ENCODE results near the gene SH3BP4. TPM values are rescaled to one million over a fixed set of nuclear protein-coding genes. Genes with fewer than 3 reads are reported as not detected.

SH3BP4 gene
- total and polyA plus RNA-seq, 2 of the 8 experiments (the other 6 are each of a cell fraction or from before 2014, with no cell fraction given): 28.3 to 35.4 TPM

GRCh38 chr2:234920836-234921235 is 31.0 kb upstream of the SH3BP4 start:
- H4K5ac ChIP-seq (ENCODE audit: insufficient read length, low read depth, low read length): no peak overlapping the region
- H4K8ac ChIP-seq (ENCODE audit: extremely low read depth, insufficient read depth, low read length): no peak overlapping the region
- no peak overlapping the region for H3K4me3 ChIP-seq (ENCODE audit: extremely low read depth in 1 of 4, insufficient read depth in 2 of 4, low read depth in 3 of 4, low read length in 4 of 4)
- H2BK15ac ChIP-seq (ENCODE audit: low read length): no peak overlapping the region
- no peak overlapping the region for H3K9ac ChIP-seq (replicated peaks in 1 of 4; ENCODE audit: extremely low read depth in 1 of 4, low read depth in 3 of 4, low read length in 3 of 4)
- CTCF ChIA-PET (ENCODE audit: partially characterized antibody): no interaction called here
- H3K9me3 ChIP-seq (ENCODE audit: insufficient read depth in 2 of 2, low read depth in 1 of 2, low read length in 1 of 2): no peaks in the 10 kb centered on the region
- H3K56ac ChIP-seq (replicated peaks; ENCODE audit: insufficient read length, low read depth, low read length): no peak overlapping the region
- FAIRE-seq: no peak
- H2BK120ac ChIP-seq (replicated peaks; ENCODE audit: low read depth, low read length): no peak overlapping the region
- H2BK12ac ChIP-seq (ENCODE audit: low read depth, low read length): no peak overlapping the region
- H3K14ac ChIP-seq (ENCODE audit: insufficient read length): no peak overlapping the region
- H2AK5ac ChIP-seq (ENCODE audit: low read depth, low read length): no peak overlapping the region
- H3K18ac ChIP-seq (ENCODE audit: extremely low read depth, low read length): no peak overlapping the region
- no peak overlapping the region for H2AFZ ChIP-seq (ENCODE audit: low read length)
- no peaks in the 10 kb centered on the region for H3K79me1 ChIP-seq (ENCODE audit: low read depth, low read length)
- TF ChIP-seq HDAC2 (IDR thresholded peaks at IDR 0.05; ENCODE audit: borderline replicate concordance in 1 of 2, low read depth in 2 of 2, low read length in 2 of 2) (no peak), POU5F1 (IDR thresholded peaks at IDR 0.05; ENCODE audit: low read depth, low read length) (no peak), RBBP5 (IDR thresholded peaks at IDR 0.05; ENCODE audit: borderline replicate concordance, low read depth, low read length) (no peak), HDAC6 (IDR thresholded peaks at IDR 0.05; ENCODE audit: low read depth, low read length) (no peak), JUND (IDR thresholded peaks at IDR 0.05; ENCODE audit: low read length) (no peak), RXRA (IDR thresholded peaks at IDR 0.05; ENCODE audit: insufficient read depth, low read depth, low read length) (no peak), RAD21 (IDR thresholded peaks at IDR 0.05 in 1 of 2, conservative IDR thresholded peaks at IDR 0.05 in 1 of 2; ENCODE audit: low read depth in 2 of 2, low read length in 2 of 2) (no peak)
- whole genome bisulfite sequencing, 2 experiments (ENCODE audit: extremely low coverage in 1 of 2, insufficient coverage in 1 of 2, insufficient read length in 1 of 2, insufficient replicate concordance in 2 of 2, low coverage in 1 of 2, low lambda C conversion rate in 2 of 2, missing lambda C conversion rate in 1 of 2): 91% methylated on average over 2 of the region's 2 CpGs; no CpG with 5 or more reads in 1 of the 2 experiments
- H4K91ac ChIP-seq (replicated peaks; ENCODE audit: insufficient read length, low read length): no peak overlapping the region
- H3K23me2 ChIP-seq (ENCODE audit: low read depth, low read length): no peaks in the 10 kb centered on the region
- H3K36me3 ChIP-seq (ENCODE audit: control insufficient read depth in 2 of 4, insufficient read depth in 4 of 4, low read length in 3 of 4): no peaks in the 10 kb centered on the region
- H4K20me1 ChIP-seq (replicated peaks in 1 of 2; ENCODE audit: control insufficient read depth in 1 of 2, insufficient read depth in 2 of 2, low read length in 2 of 2): no peaks in the 10 kb centered on the region
- no peaks in the 10 kb centered on the region; a peak in 1 of 7 replicates for H3K27me3 ChIP-seq (replicated peaks in 1 of 4; ENCODE audit: control insufficient read depth in 3 of 4, extremely low read depth in 1 of 4, insufficient read depth in 3 of 4, low read length in 3 of 4)
- H2BK5ac ChIP-seq (ENCODE audit: low read depth, low read length): no peak overlapping the region
- no peak for DNase-seq (ENCODE audit: low read depth in 1 of 2, low spot score in 2 of 2)
- POLR2A ChIA-PET (ENCODE audit: partially characterized antibody): no interaction called here
- H3K79me2 ChIP-seq (ENCODE audit: control insufficient read depth in 1 of 2, insufficient read depth in 2 of 2, low read length in 2 of 2): no peaks in the 10 kb centered on the region
- H2BK20ac ChIP-seq (ENCODE audit: low read length): no peak overlapping the region
- H3K4me1 ChIP-seq (replicated peaks in 1 of 4; ENCODE audit: control insufficient read depth in 3 of 4, insufficient read depth in 4 of 4, low read length in 3 of 4): peaks cover 0 to 6% (median 1%) of the 10 kb centered on the region in 4 experiments; a peak in 1 of 7 replicates
- H3K27ac ChIP-seq (ENCODE audit: low read depth, low read length): no peak overlapping the region
- no peak overlapping the region for H3K4ac ChIP-seq (replicated peaks; ENCODE audit: insufficient read length, low read depth, low read length)
- H3K23ac ChIP-seq (ENCODE audit: insufficient read length): no peak overlapping the region
- no peak overlapping the region for H3K4me2 ChIP-seq (ENCODE audit: insufficient read depth in 1 of 2, low read depth in 2 of 2, low read length in 2 of 2)
